ENCODE measurements around the gene SURF2.
"Not testable (repeated sequence)": the region's sequence is repeated elsewhere in the genome, so short reads cannot be mapped to it uniquely, and the experiment has no call there.

SURF2 gene

DNA sequence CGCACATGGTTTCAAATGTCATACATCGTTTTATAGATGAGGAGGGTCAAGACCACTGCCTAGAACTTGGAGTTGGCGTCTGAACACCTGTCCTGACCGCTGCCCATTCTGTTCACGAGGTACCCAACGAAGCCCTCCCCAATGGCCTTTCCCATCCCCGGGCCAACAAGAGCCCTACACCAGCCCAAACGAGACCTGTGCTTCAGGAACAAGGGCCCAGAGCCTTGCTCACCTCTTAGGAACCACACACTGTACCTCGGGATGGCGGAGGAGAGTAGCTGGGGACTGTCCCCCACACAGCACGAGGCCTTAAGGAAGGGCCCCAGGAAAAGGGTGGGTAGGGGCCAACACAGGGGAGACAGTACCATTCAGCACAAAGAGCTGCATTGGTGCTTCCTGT, 23.3 kb upstream of the SURF2 start:
- no peak overlapping the region for H3K9ac ChIP-seq (ENCODE audit: insufficient read length)
- H3K27ac ChIP-seq, result no peak overlapping the region
- no peak for DNase-seq (ENCODE audit: low read depth, low spot score)
- H3K4me3 ChIP-seq, result no peak overlapping the region
- H3K9me3 ChIP-seq (ENCODE audit: low read depth, low read length), result no peaks in the 10 kb centered on the region
- H3K36me3 ChIP-seq (ENCODE audit: insufficient read depth, low read length), result peaks cover 45% of the 10 kb centered on the region
- TF ChIP-seq POLR2AphosphoS5 (IDR thresholded peaks at IDR 0.05; ENCODE audit: borderline replicate concordance, low read depth, low read length) (no peak), FOXP2 (optimal IDR thresholded peaks at IDR 0.05; ENCODE audit: control extremely low read depth, extremely low read length, insufficient read depth) (no peak), EZH2 (IDR thresholded peaks at IDR 0.05) (no peak)

DNA sequence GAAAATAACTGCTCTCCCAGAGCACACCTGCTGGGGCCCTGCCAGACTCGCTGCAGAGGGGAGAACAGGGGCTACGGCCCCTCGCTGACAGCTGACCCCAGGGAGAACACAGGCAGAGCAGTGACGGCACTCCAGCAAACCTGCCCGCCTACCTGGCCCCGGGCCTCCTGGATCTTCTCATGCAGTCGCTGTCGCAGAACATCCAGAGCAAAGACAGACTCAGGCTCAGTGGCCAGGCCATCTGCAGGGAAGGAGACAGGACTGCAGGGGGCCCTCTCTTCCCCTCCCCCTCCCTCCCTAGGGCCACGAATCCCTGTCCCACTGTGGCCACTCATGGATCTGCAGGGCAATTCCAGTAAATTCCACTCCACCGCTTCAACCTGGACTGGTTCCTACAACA, 22.8 kb upstream of the SURF2 start:
- H3K9ac ChIP-seq (ENCODE audit: insufficient read length), result no peak overlapping the region
- TF ChIP-seq FOXP2 (optimal IDR thresholded peaks at IDR 0.05; ENCODE audit: control extremely low read depth, extremely low read length, insufficient read depth), result no peak
- no peak for TF ChIP-seq EZH2 (IDR thresholded peaks at IDR 0.05)
- TF ChIP-seq POLR2AphosphoS5 (IDR thresholded peaks at IDR 0.05; ENCODE audit: borderline replicate concordance, low read depth, low read length), result no peak
- no peak overlapping the region for H3K27ac ChIP-seq
- no peak overlapping the region for H3K4me3 ChIP-seq
- DNase-seq (ENCODE audit: low read depth, low spot score), result no peak
- H3K9me3 ChIP-seq (ENCODE audit: low read depth, low read length), result no peaks in the 10 kb centered on the region
- H3K36me3 ChIP-seq (ENCODE audit: insufficient read depth, low read length), result peaks cover 45% of the 10 kb centered on the region

DNA sequence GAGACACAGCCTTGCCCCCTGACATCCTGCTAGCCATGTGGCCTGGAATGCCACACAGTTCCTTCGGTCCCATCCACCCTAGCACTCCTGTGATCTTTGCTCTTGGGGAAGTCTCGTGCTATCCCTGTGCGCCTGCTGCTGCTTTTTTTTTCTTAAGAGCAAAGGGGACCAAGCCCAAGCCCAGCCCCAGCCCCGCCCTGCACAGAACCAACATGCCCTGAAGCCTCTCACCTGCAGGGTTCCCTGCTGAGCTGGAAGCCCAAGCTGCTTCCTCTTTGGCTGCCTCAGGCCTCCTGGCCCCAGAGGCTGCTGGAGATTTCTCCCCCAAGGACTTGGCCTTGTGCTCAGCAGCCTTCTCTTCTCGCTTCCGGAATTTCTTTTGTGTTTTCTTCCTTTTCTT, 22.2 kb upstream of the SURF2 start:
- Histone ChIP-seq H3K4me3 (no peak overlapping the region), H3K9me3 (ENCODE audit: low read depth, low read length) (no peaks in the 10 kb centered on the region), H3K9ac (ENCODE audit: insufficient read length) (no peak overlapping the region), H3K36me3 (ENCODE audit: insufficient read depth, low read length) (peaks cover 45% of the 10 kb centered on the region), H3K27ac (no peak overlapping the region)
- no peak for DNase-seq (ENCODE audit: low read depth, low spot score)
- TF ChIP-seq POLR2AphosphoS5 (IDR thresholded peaks at IDR 0.05; ENCODE audit: borderline replicate concordance, low read depth, low read length) (no peak), EZH2 (IDR thresholded peaks at IDR 0.05) (no peak), FOXP2 (optimal IDR thresholded peaks at IDR 0.05; ENCODE audit: control extremely low read depth, extremely low read length, insufficient read depth) (no peak)

DNA sequence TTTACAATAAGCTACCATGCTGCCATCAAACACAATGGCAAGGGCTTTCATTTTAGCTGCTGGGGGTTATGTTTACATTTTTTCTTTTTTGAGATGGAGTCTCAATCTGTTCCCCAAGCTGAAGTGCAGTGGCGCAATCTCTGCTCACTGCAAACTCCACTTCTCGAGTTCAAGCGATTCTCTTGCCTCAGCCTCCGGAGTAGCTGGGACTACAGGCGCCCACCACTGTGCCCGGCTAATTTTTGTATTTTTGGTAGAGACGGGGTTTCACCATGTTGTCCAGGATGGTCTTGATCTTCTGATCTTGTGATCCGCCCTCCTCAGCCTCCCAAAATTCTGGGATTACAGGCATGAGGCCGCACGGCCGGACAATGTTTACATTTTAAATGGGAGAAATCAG, 21.5 kb upstream of the SURF2 start:
- not testable (repeated sequence) for H3K9me3 ChIP-seq (ENCODE audit: low read depth, low read length); DNase-seq (ENCODE audit: low read depth, low spot score); H3K27ac ChIP-seq
- Histone ChIP-seq H3K9ac (ENCODE audit: insufficient read length) (peak overlapping the region; percentile 87), H3K36me3 (ENCODE audit: insufficient read depth, low read length) (peaks cover 50% of the 10 kb centered on the region), H3K4me3 (peak overlapping the region; percentile 86)

DNA sequence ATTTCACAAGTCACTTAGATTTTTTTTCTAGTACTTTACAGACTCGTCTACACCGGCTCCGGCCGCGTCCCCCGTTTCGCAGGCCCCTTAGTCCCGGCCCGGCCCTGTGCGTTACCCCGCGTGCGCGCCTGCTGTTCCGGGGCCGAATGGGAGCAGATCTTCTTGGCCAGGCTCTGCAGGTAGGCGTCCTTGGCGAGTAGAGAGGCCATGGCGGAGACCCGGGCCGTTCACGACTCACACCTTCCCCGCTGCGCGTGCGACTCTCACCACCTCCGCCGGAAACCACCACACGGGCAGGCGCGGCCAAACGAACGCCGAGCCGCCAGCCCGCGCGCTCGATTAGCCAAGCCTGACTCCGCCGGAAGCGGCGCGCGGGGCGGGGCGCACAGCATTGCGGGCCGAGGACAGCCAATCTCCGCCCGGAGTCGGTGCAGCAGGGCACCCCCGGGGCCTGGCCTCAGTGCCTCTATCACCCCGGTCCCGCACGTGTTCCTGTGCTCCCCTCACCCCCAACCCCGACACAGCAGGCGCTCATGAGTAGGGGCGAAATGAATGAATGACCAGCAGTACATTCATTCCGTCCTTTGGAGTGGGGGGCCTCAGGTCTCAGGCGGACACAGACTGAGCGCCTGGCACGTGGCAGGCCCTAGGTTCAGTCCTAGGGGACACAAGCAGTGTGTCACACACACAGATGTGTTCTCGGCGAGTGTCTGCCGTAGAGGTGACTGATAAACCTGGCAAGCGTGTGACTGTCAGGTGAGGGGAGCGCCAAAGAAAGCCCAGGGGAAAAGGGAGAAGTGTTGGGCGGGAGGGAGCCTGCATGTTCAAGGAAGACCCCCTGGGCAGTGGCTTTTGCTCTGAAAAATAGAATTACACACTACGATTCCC, 20.2 kb upstream of the SURF2 start, which contains the start of gene SURF6:
Gene SURF6, minus strand, starts transcription at position 265 of the 888 bp plus-strand sequence. Its CDS starts 56 bp downstream, at position 209.
- peak; percentile 22 for DNase-seq (ENCODE audit: low read depth, low spot score)

DNA sequence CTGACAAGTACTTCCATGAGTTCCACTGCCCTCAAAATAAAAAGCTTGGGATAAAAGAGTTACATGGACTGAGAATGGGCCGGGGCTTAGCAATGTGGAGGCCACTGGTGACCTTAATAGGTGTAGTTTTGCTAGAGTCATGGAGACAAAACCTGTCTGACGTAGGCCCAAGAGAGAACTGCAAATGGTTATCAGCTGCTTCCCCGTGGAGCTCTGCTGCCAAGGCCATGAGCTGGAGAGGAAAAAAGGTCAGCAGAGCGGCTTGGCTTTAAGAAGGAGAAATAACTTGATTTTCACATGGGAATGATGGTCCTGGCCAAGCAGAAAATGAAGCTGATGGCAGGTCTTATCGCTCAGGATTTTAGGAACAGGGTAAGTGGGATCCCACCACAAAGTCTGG, 16.7 kb upstream of the SURF2 start:
- Histone ChIP-seq H3K9ac (ENCODE audit: insufficient read length) (no peak overlapping the region), H3K9me3 (ENCODE audit: low read depth, low read length) (no peaks in the 10 kb centered on the region), H3K27ac (peak overlapping the region; percentile 22; the same call in 1 of the 2 replicates), H3K36me3 (ENCODE audit: insufficient read depth, low read length) (peaks cover 56% of the 10 kb centered on the region), H3K4me3 (no peak overlapping the region)
- DNase-seq (ENCODE audit: low read depth, low spot score), result no peak
- TF ChIP-seq FOXP2 (optimal IDR thresholded peaks at IDR 0.05; ENCODE audit: control extremely low read depth, extremely low read length, insufficient read depth), result no peak
- TF ChIP-seq POLR2AphosphoS5 (IDR thresholded peaks at IDR 0.05; ENCODE audit: borderline replicate concordance, low read depth, low read length), result no peak
- TF ChIP-seq EZH2 (IDR thresholded peaks at IDR 0.05), result no peak

More for the DNA sequence above, 20.2 kb upstream of the SURF2 start, which contains the start of gene SURF6:
- Histone ChIP-seq H3K27ac (peak within 1 kb of the TSS; percentile 70), H3K9ac (ENCODE audit: insufficient read length) (peak within 1 kb of the TSS; percentile 87), H3K4me3 (peak within 1 kb of the TSS; percentile 86), H3K9me3 (ENCODE audit: low read depth, low read length) (no peaks in the 10 kb centered on the region), H3K36me3 (ENCODE audit: insufficient read depth, low read length) (peaks cover 56% of the 10 kb centered on the region)
- TF ChIP-seq POLR2AphosphoS5 (IDR thresholded peaks at IDR 0.05; ENCODE audit: borderline replicate concordance, low read depth, low read length) (peak; percentile 94), EZH2 (IDR thresholded peaks at IDR 0.05) (no peak), FOXP2 (optimal IDR thresholded peaks at IDR 0.05; ENCODE audit: control extremely low read depth, extremely low read length, insufficient read depth) (no peak)

DNA sequence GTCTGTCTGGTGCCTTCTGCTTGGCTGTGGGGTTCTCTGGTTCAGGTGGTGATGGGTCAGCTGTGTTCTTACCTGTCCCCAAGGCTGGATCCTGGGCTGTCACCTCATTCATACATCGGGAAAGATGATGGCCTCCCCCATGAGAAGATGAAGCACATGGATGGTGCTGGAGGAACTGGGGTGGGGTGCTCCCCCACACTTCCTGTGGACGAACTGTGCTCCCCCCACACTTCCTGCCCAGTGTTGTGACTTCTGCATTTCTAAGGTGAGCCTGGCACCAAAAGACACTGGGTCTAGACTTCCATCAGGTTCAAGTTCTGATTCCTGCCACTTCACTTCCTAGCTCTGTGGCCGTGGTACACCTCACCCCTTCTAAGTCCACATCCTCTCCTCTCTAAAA, 16.1 kb upstream of the SURF2 start:
- Histone ChIP-seq H3K36me3 (ENCODE audit: insufficient read depth, low read length) (peaks cover 59% of the 10 kb centered on the region), H3K9me3 (ENCODE audit: low read depth, low read length) (no peaks in the 10 kb centered on the region), H3K9ac (ENCODE audit: insufficient read length) (no peak overlapping the region), H3K27ac (no peak overlapping the region), H3K4me3 (no peak overlapping the region)
- TF ChIP-seq POLR2AphosphoS5 (IDR thresholded peaks at IDR 0.05; ENCODE audit: borderline replicate concordance, low read depth, low read length) (no peak), FOXP2 (optimal IDR thresholded peaks at IDR 0.05; ENCODE audit: control extremely low read depth, extremely low read length, insufficient read depth) (no peak), EZH2 (IDR thresholded peaks at IDR 0.05) (no peak)
- no peak for DNase-seq (ENCODE audit: low read depth, low spot score)

DNA sequence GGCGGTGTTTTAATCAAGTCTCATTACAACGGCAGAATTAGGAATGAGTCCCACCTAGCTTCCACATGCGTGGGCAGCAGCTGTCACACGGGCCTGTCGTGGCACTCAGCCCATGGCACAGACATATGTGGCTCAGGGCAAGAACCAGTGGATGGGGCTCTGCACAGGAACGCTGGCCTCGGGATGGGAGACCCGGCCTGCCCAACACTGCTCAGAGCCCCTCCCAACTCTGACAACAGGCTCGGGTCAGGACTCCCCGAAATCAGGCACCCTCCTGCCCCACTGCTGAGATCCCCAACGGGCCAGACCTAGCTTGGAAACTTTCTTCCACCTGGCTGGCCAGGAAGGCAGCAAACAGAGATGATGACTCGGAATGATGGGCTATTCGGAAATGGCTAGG, 15.4 kb upstream of the SURF2 start:
- DNase-seq (ENCODE audit: low read depth, low spot score), result no peak
- H3K36me3 ChIP-seq (ENCODE audit: insufficient read depth, low read length), result peaks cover 65% of the 10 kb centered on the region
- no peaks in the 10 kb centered on the region for H3K9me3 ChIP-seq (ENCODE audit: low read depth, low read length)
- H3K4me3 ChIP-seq, result no peak overlapping the region
- no peak overlapping the region for H3K27ac ChIP-seq
- TF ChIP-seq POLR2AphosphoS5 (IDR thresholded peaks at IDR 0.05; ENCODE audit: borderline replicate concordance, low read depth, low read length) (no peak; the same call in 1 of the 2 replicates), FOXP2 (optimal IDR thresholded peaks at IDR 0.05; ENCODE audit: control extremely low read depth, extremely low read length, insufficient read depth) (no peak), EZH2 (IDR thresholded peaks at IDR 0.05) (no peak)
- H3K9ac ChIP-seq (ENCODE audit: insufficient read length), result no peak overlapping the region
